Keratinocyte (primary cell): Measurements from ENCODE around the gene THOC1. TPM values are rescaled to one million over a fixed set of nuclear protein-coding genes. Genes with fewer than 3 reads are reported as not detected.

ENCODE experiments used
- DNase-seq: peaks from one replicate; pipeline ENCODE4 v3.0.0-alpha.2; 2011; ENCODE audit warnings: low read depth, missing footprints, low spot score
- FAIRE-seq: peaks from 2 replicates; lab custom pipeline; 2011; peaks lifted over from hg19 to GRCh38; lab: Jason Lieb, UNC
- H2AFZ ChIP-seq: 2 replicates; pipeline ENCODE4 v1.6.0; 2012; ENCODE audit warnings: low read length, control low read depth, inconsistent platforms; ENCODE audit not compliant: control insufficient read depth
- H3K27ac ChIP-seq: 2 replicates; pipeline ENCODE4 v1.5.1; 2011; ENCODE audit warnings: low read length; ENCODE audit not compliant: control insufficient read depth, insufficient read depth
- H3K27me3 ChIP-seq: 3 replicates; pipeline ENCODE4 v1.6.0; 2011; ENCODE audit warnings: low read length; ENCODE audit not compliant: control insufficient read depth, insufficient read depth; ENCODE audit errors: extremely low read depth
- H3K36me3 ChIP-seq, 2 experiments: 2 replicates in 1 of 2; 3 replicates in 1 of 2; pipeline ENCODE4 v1.5.1; 2011; ENCODE audit warnings: low read length in 2 of 2, mild to moderate bottlenecking in 1 of 2; ENCODE audit not compliant: control insufficient read depth in 2 of 2, insufficient read depth in 2 of 2; ENCODE audit errors: extremely low read depth in 1 of 2
- H3K4me1 ChIP-seq: 3 replicates; pipeline ENCODE4 v1.5.1; 2011; ENCODE audit warnings: low read length; ENCODE audit not compliant: control insufficient read depth, insufficient read depth; ENCODE audit errors: extremely low read depth
- H3K4me2 ChIP-seq: 3 replicates; pipeline ENCODE4 v1.6.0; 2011; ENCODE audit warnings: low read depth, low read length; ENCODE audit not compliant: control insufficient read depth, insufficient read depth; ENCODE audit errors: extremely low read depth
- H3K4me3 ChIP-seq, 3 experiments: fragments of 200-600 bp in 1 of 3; sonication (generic) in 1 of 3; 2 replicates in 2 of 3; 3 replicates in 1 of 3; pipeline ENCODE4 v1.5.1; 2011 to 2016; ENCODE audit warnings: low read length in 3 of 3, mild to moderate bottlenecking in 3 of 3, control low read depth in 2 of 3, inconsistent platforms in 1 of 3, low read depth in 1 of 3, mixed read lengths in 1 of 3, mixed run types in 1 of 3, moderate library complexity in 1 of 3; ENCODE audit not compliant: control insufficient read depth in 2 of 3, insufficient read depth in 2 of 3; ENCODE audit errors: extremely low read depth in 1 of 3
- H3K79me2 ChIP-seq: 2 replicates; pipeline ENCODE4 v1.6.0; 2012; ENCODE audit warnings: low read length; ENCODE audit not compliant: control insufficient read depth, insufficient read depth
- H3K9ac ChIP-seq: 3 replicates; pipeline ENCODE4 v1.6.0; 2011; ENCODE audit warnings: low read length; ENCODE audit not compliant: control insufficient read depth, insufficient read depth; ENCODE audit errors: extremely low read depth
- H3K9me1 ChIP-seq: 3 replicates; pipeline ENCODE4 v1.6.0; 2011; ENCODE audit warnings: low read length; ENCODE audit not compliant: control insufficient read depth, insufficient read depth; ENCODE audit errors: extremely low read depth
- H3K9me3 ChIP-seq: 2 replicates; pipeline ENCODE4 v1.5.1; 2012; ENCODE audit warnings: low read depth, low read length; ENCODE audit not compliant: control insufficient read depth
- H4K20me1 ChIP-seq: 3 replicates; pipeline ENCODE4 v1.6.0; 2011; ENCODE audit warnings: low read length; ENCODE audit not compliant: control insufficient read depth, insufficient read depth; ENCODE audit errors: extremely low read depth
- CTCF ChIP-seq, 3 experiments: IDR thresholded peaks in 1 of 3; conservative IDR thresholded peaks in 1 of 3; optimal IDR thresholded peaks in 1 of 3; 2 replicates in 2 of 3; 3 replicates in 1 of 3; pipeline versions ENCODE3 to v1.5.1; 2011; ENCODE audit warnings: low read length in 3 of 3, mild to moderate bottlenecking in 3 of 3, moderate library complexity in 2 of 3, control low read depth in 1 of 3, inconsistent platforms in 1 of 3; ENCODE audit not compliant: insufficient read depth in 2 of 3; ENCODE audit errors: extremely low read depth in 1 of 3
- EZH2 ChIP-seq: IDR thresholded peaks from one replicate; pipeline ENCODE4 v1.6.1; 2012; ENCODE audit warnings: inconsistent platforms, mild to moderate bottlenecking, low read length, moderate library complexity
- dilution Hi-C: fragments of 300-500 bp; cut with MboI; formaldehyde crosslinking; loops from one replicate; pipeline ENCODE4 v1.7.0; 2020; ENCODE audit warnings: low sequenced_read_pairs; ENCODE audit not compliant: extremely low pct_ligation_motif_present
- polyA plus RNA-seq, 5 experiments: library from polyadenylated mRNA; depleted of rRNA in 3 of 5; stranded (reverse) in 3 of 5; stranded (forward) in 1 of 5; unstranded in 1 of 5; fragments of >200 nt; gene quantifications; 1 replicate in 1 of 5; 2 replicates in 3 of 5; 3 replicates in 1 of 5; pipeline versions ENCODE4 v1.2.1 to v1.2.3, GENCODE V29; 2011 to 2012; ENCODE audit warnings: missing spikeins in 2 of 5, low read depth in 1 of 5, low replicate concordance in 1 of 5

THOC1 gene
- polyA plus RNA-seq, 1 donor (not counting 4 experiments of a cell fraction or from before 2014, with no cell fraction given), result 35.8 TPM

- Histone ChIP-seq H3K27ac (no peak overlapping the region), H3K79me2 (no peaks in the 10 kb centered on the region), H3K9me3 (no peaks in the 10 kb centered on the region), H4K20me1 (no peaks in the 10 kb centered on the region), H3K27me3 (no peaks in the 10 kb centered on the region), H2AFZ (no peak overlapping the region), H3K9ac (no peak overlapping the region), H3K4me3 (no peak overlapping the region), H3K4me2 (no peak overlapping the region), H3K36me3 (peaks cover 0 to 4% of the 10 kb centered on the region in 2 experiments), H3K4me1 (no peaks in the 10 kb centered on the region), H3K9me1 (no peaks in the 10 kb centered on the region)
- TF ChIP-seq CTCF (optimal IDR thresholded peaks at IDR 0.05 in 1 of 3, IDR thresholded peaks at IDR 0.05 in 1 of 3, conservative IDR thresholded peaks at IDR 0.05 in 1 of 3; ENCODE audit: extremely low read depth in 1 of 3, insufficient read depth in 2 of 3, low read length in 3 of 3) (no peak), EZH2 (no peak)
- no peak for FAIRE-seq
- no peak for DNase-seq
- dilution Hi-C loops, result no loop called here
Observed at GRCh38 chr18:225745-226144, 42.1 kb downstream of the THOC1 start.

- Histone ChIP-seq H3K27ac (no peak overlapping the region), H3K36me3 (peaks cover 8 to 24% of the 10 kb centered on the region in 2 experiments), H3K9me1 (no peaks in the 10 kb centered on the region), H3K9ac (no peak overlapping the region), H3K4me2 (no peak overlapping the region), H3K27me3 (no peaks in the 10 kb centered on the region), H3K4me3 (no peak overlapping the region), H3K9me3 (no peaks in the 10 kb centered on the region), H3K4me1 (no peaks in the 10 kb centered on the region), H3K79me2 (no peaks in the 10 kb centered on the region), H4K20me1 (no peaks in the 10 kb centered on the region), H2AFZ (no peak overlapping the region)
- dilution Hi-C loops, result no loop called here
- FAIRE-seq (no peak), DNase-seq (no peak)
- TF ChIP-seq CTCF (optimal IDR thresholded peaks at IDR 0.05 in 1 of 3, IDR thresholded peaks at IDR 0.05 in 1 of 3, conservative IDR thresholded peaks at IDR 0.05 in 1 of 3; ENCODE audit: extremely low read depth in 1 of 3, insufficient read depth in 2 of 3, low read length in 3 of 3) (no peak), EZH2 (no peak)
Observed at GRCh38 chr18:220708-221107, 47.1 kb downstream of the THOC1 start.
